Brain pericyte (primary cell): ENCODE results near the gene FNDC3B.
"Not testable (repeated sequence)": the region's sequence is repeated elsewhere in the genome, so short reads cannot be mapped to it uniquely, and the experiment has no call there.

Experiments
- DNase-seq: peaks from one replicate; pipeline ENCODE4 v3.0.0-alpha.2; 2012; ENCODE audit warnings: low read depth, low spot score

FNDC3B gene

GRCh38 chr3:172359231-172359630 is 319.9 kb downstream of the FNDC3B start:
- no peak for DNase-seq

GRCh38 chr3:172359996-172360395 is 320.6 kb downstream of the FNDC3B start:
- DNase-seq = no peak

GRCh38 chr3:172362583-172362982 is 323.2 kb downstream of the FNDC3B start:
- DNase-seq = no peak

- no peak for DNase-seq
Measured at GRCh38 chr3:172364374-172365027, 325.1 kb downstream of the FNDC3B start.

GRCh38 chr3:172365028-172365567 is 325.7 kb downstream of the FNDC3B start:
- DNase-seq = no peak

GRCh38 chr3:172367205-172368105 is 328.1 kb downstream of the FNDC3B start:
- DNase-seq = no peak

GRCh38 chr3:172368556-172368955 is 329.2 kb downstream of the FNDC3B start:
- DNase-seq = not testable (repeated sequence)

GRCh38 chr3:172369590-172370259 is 330.3 kb downstream of the FNDC3B start:
- no peak for DNase-seq

GRCh38 chr3:172370419-172370818 is 331.0 kb downstream of the FNDC3B start:
- DNase-seq = no peak

- DNase-seq = no peak
Measured at GRCh38 chr3:172371544-172371943, 332.2 kb downstream of the FNDC3B start.

- DNase-seq = no peak
Measured at GRCh38 chr3:172372895-172373294, 333.5 kb downstream of the FNDC3B start.

- no peak for DNase-seq
Measured at GRCh38 chr3:172373912-172374311, 334.5 kb downstream of the FNDC3B start.

GRCh38 chr3:172375206-172375850 is 335.9 kb downstream of the FNDC3B start:
- DNase-seq = no peak

- no peak for DNase-seq
Measured at GRCh38 chr3:172376402-172376801, 337.0 kb downstream of the FNDC3B start.

- no peak for DNase-seq
Measured at GRCh38 chr3:172376881-172377280, 337.5 kb downstream of the FNDC3B start.

GRCh38 chr3:172378439-172378838 is 339.1 kb downstream of the FNDC3B start:
- no peak for DNase-seq

GRCh38 chr3:172379372-172379771 is 340.0 kb downstream of the FNDC3B start:
- no peak for DNase-seq

GRCh38 chr3:172380632-172381031 is 341.3 kb downstream of the FNDC3B start:
- DNase-seq = no peak

- DNase-seq = no peak
Measured at GRCh38 chr3:172383306-172383796, 344.0 kb downstream of the FNDC3B start.

GRCh38 chr3:172384836-172385235 is 345.5 kb downstream of the FNDC3B start:
- no peak for DNase-seq

GRCh38 chr3:172387728-172388127 is 348.4 kb downstream of the FNDC3B start:
- DNase-seq = no peak
